ENCODE results near the gene CBFB.

GRCh38 chr16:67082891-67083290, 53.9 kb downstream of the CBFB start:
- TF ChIP-seq, protein P1, sequence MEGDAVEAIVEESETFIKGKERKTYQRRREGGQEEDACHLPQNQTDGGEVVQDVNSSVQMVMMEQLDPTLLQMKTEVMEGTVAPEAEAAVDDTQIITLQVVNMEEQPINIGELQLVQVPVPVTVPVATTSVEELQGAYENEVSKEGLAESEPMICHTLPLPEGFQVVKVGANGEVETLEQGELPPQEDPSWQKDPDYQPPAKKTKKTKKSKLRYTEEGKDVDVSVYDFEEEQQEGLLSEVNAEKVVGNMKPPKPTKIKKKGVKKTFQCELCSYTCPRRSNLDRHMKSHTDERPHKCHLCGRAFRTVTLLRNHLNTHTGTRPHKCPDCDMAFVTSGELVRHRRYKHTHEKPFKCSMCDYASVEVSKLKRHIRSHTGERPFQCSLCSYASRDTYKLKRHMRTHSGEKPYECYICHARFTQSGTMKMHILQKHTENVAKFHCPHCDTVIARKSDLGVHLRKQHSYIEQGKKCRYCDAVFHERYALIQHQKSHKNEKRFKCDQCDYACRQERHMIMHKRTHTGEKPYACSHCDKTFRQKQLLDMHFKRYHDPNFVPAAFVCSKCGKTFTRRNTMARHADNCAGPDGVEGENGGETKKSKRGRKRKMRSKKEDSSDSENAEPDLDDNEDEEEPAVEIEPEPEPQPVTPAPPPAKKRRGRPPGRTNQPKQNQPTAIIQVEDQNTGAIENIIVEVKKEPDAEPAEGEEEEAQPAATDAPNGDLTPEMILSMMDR (conservative IDR thresholded peaks at IDR 0.05; ENCODE audit: low read depth in 2 of 2): no peak
- TF ChIP-seq POLR2AphosphoS5 (IDR thresholded peaks at IDR 0.05; ENCODE audit: low read depth): no peak
- TF ChIP-seq, protein P2, sequence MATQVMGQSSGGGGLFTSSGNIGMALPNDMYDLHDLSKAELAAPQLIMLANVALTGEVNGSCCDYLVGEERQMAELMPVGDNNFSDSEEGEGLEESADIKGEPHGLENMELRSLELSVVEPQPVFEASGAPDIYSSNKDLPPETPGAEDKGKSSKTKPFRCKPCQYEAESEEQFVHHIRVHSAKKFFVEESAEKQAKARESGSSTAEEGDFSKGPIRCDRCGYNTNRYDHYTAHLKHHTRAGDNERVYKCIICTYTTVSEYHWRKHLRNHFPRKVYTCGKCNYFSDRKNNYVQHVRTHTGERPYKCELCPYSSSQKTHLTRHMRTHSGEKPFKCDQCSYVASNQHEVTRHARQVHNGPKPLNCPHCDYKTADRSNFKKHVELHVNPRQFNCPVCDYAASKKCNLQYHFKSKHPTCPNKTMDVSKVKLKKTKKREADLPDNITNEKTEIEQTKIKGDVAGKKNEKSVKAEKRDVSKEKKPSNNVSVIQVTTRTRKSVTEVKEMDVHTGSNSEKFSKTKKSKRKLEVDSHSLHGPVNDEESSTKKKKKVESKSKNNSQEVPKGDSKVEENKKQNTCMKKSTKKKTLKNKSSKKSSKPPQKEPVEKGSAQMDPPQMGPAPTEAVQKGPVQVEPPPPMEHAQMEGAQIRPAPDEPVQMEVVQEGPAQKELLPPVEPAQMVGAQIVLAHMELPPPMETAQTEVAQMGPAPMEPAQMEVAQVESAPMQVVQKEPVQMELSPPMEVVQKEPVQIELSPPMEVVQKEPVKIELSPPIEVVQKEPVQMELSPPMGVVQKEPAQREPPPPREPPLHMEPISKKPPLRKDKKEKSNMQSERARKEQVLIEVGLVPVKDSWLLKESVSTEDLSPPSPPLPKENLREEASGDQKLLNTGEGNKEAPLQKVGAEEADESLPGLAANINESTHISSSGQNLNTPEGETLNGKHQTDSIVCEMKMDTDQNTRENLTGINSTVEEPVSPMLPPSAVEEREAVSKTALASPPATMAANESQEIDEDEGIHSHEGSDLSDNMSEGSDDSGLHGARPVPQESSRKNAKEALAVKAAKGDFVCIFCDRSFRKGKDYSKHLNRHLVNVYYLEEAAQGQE (IDR thresholded peaks at IDR 0.05; ENCODE audit: unreplicated experiment): no peak
- no peak for TF ChIP-seq NANOG (IDR thresholded peaks at IDR 0.05; ENCODE audit: borderline replicate concordance)
- TF ChIP-seq EZH2 (IDR thresholded peaks at IDR 0.05; ENCODE audit: low read depth, unreplicated experiment): no peak
- TF ChIP-seq CREB1 (CRISPR knock-in tag; IDR thresholded peaks at IDR 0.05; ENCODE audit: low read depth): no peak
- no peak for TF ChIP-seq EZH2phosphoT487 (IDR thresholded peaks at IDR 0.05; ENCODE audit: unreplicated experiment)
- no peak for TF ChIP-seq ZNF331 (CRISPR knock-in tag; IDR thresholded peaks at IDR 0.05; ENCODE audit: low read depth)
- no peak for TF ChIP-seq STAT1 (IDR thresholded peaks at IDR 0.05; ENCODE audit: unreplicated experiment)
- TF ChIP-seq JUNB (IDR thresholded peaks at IDR 0.05; ENCODE audit: unreplicated experiment): no peak
- TF ChIP-seq ZNF114 (CRISPR knock-in tag; IDR thresholded peaks at IDR 0.05): no peak
- no peak for TF ChIP-seq ZNF462 (CRISPR knock-in tag; IDR thresholded peaks at IDR 0.05)
- no peak for TF ChIP-seq ETS1 (IDR thresholded peaks at IDR 0.05)

All from GM23338 (cell line).